GM12878 (cell line): ENCODE measurements around the gene LZIC. TPM values are rescaled to one million over a fixed set of nuclear protein-coding genes. Genes with fewer than 3 reads are reported as not detected.

Source experiments
- ATAC-seq: fragments of 200-7000 bp; cut with Tn5 transposase; 3 replicates; pipeline ENCODE4 v1.9.1; 2020; ENCODE audit warnings: mild to moderate bottlenecking, moderate library complexity
- BruUV-seq: library from RNA; stranded (reverse); fragments of 400-500 nt; replicated peaks from 2 replicates; lab custom pipeline; 2021; lab: Mats Ljungman, UMichigan
- CTCF ChIA-PET: fragments of 300-600 bp; sonication (Branson Sonifier 250); formaldehyde crosslinking; extraction: SDS; loops from one replicate; lab custom pipeline; 2021; ENCODE audit warnings: inconsistent platforms; lab: Yijun Ruan, JAX
- POLR2A ChIA-PET: fragments of 350-600 bp; formaldehyde crosslinking; extraction: SDS; loops from one replicate; lab custom pipeline; 2021; ENCODE audit warnings: inconsistent platforms; lab: Charles Lee
- RAD21 ChIA-PET: fragments of 300-600 bp; sonication (Branson Sonifier 250); formaldehyde crosslinking; loops from one replicate; lab custom pipeline; 2023; ENCODE audit warnings: antibody characterized with exemption; ENCODE audit not compliant: unreplicated experiment; lab: Charles Lee
- SMC1A ChIA-PET: fragments of 300-600 bp; sonication (Branson Sonifier 250); formaldehyde crosslinking; loops from one replicate; lab custom pipeline; 2023; ENCODE audit not compliant: unreplicated experiment, uncharacterized antibody; lab: Charles Lee
- DNase-seq: peaks from one replicate; pipeline ENCODE4 v3.0.0-alpha.2; 2011; ENCODE audit warnings: low read depth, low spot score
- FAIRE-seq: peaks from 3 replicates; lab custom pipeline; 2011; peaks lifted over from hg19 to GRCh38; lab: Jason Lieb, UNC
- H2AFZ ChIP-seq: 2 replicates; pipeline ENCODE4 v1.6.0; 2011; ENCODE audit warnings: low read depth, low read length, control low read depth; ENCODE audit not compliant: control insufficient read depth
- H3K27ac ChIP-seq: 2 replicates; pipeline ENCODE4 v1.5.1; 2011; ENCODE audit warnings: control low read depth; ENCODE audit not compliant: control insufficient read depth, insufficient read depth
- H3K27me3 ChIP-seq, 2 experiments: replicated peaks in 1 of 2; 2 replicates each; pipeline versions ENCODE4 v1.6.0 to v1.6.1; 2011; ENCODE audit warnings: low read length in 1 of 2; ENCODE audit not compliant: control insufficient read depth in 2 of 2, insufficient read depth in 2 of 2
- H3K36me3 ChIP-seq, 2 experiments: 2 replicates each; pipeline ENCODE4 v1.5.1; 2011; ENCODE audit warnings: low read length in 1 of 2; ENCODE audit not compliant: control insufficient read depth in 2 of 2, insufficient read depth in 2 of 2
- H3K4me1 ChIP-seq: 2 replicates; pipeline ENCODE4 v1.6.1; 2011; ENCODE audit warnings: mild to moderate bottlenecking, low read length, moderate library complexity, mixed read lengths; ENCODE audit not compliant: control insufficient read depth, insufficient read depth
- H3K4me2 ChIP-seq: 2 replicates; pipeline ENCODE4 v1.6.0; 2011; ENCODE audit warnings: control low read depth; ENCODE audit not compliant: control insufficient read depth, insufficient read depth
- H3K4me3 ChIP-seq: fragments of 200-600 bp; sonication (generic); 2 replicates; pipeline ENCODE4 v1.5.1; 2016
- H3K79me2 ChIP-seq: 2 replicates; pipeline ENCODE4 v1.6.0; 2011; ENCODE audit warnings: low read length; ENCODE audit not compliant: control insufficient read depth, insufficient read depth
- H3K9ac ChIP-seq: 2 replicates; pipeline ENCODE4 v1.8.0; 2011; ENCODE audit warnings: low read length, control low read depth, mixed read lengths; ENCODE audit not compliant: control insufficient read depth, insufficient read depth
- H3K9me3 ChIP-seq: replicated peaks from 3 replicates; pipeline ENCODE4 v1.5.1; 2011; ENCODE audit warnings: mild to moderate bottlenecking, low read length; ENCODE audit not compliant: control insufficient read depth, insufficient read depth
- H4K20me1 ChIP-seq: 2 replicates; pipeline ENCODE4 v1.6.0; 2011; ENCODE audit not compliant: control insufficient read depth, insufficient read depth
- ASH2L ChIP-seq: fragments of 300-600, 200-600 bp; sonication (generic); IDR thresholded peaks from 2 replicates; pipeline ENCODE4 v1.6.1; 2017; ENCODE audit warnings: low read depth, mild to moderate bottlenecking, borderline replicate concordance
- ATF2 ChIP-seq: IDR thresholded peaks from 2 replicates; pipeline ENCODE4 v1.6.1; 2012; ENCODE audit warnings: low read length, inconsistent platforms
- CEBPZ ChIP-seq: fragments of 150-350 bp; IDR thresholded peaks from 2 replicates; pipeline ENCODE4 v1.6.1; 2016; ENCODE audit warnings: low read depth, low read length
- CTCF ChIP-seq, 3 experiments: IDR thresholded peaks in 2 of 3; conservative IDR thresholded peaks in 1 of 3; 2 replicates each; pipeline ENCODE4 v1.5.1; 2011; ENCODE audit warnings: low read depth in 3 of 3, low read length in 3 of 3, mild to moderate bottlenecking in 3 of 3, control low read depth in 2 of 3, moderate library complexity in 2 of 3, inconsistent platforms in 1 of 3, mixed read lengths in 1 of 3; ENCODE audit not compliant: control insufficient read depth in 2 of 3, insufficient read depth in 1 of 3; ENCODE audit errors: extremely low read depth in 1 of 3
- EP300 ChIP-seq, 2 experiments: fragments of 150-350 bp in 1 of 2; IDR thresholded peaks; 2 replicates each; pipeline ENCODE4 v1.6.1; 2011 to 2012; ENCODE audit warnings: low read depth in 2 of 2, low read length in 2 of 2, borderline replicate concordance in 1 of 2, improper control_type of control experiment in 1 of 2, inconsistent platforms in 1 of 2; ENCODE audit not compliant: control insufficient read depth in 1 of 2
- TCF3 ChIP-seq: IDR thresholded peaks from 2 replicates; pipeline ENCODE4 v1.6.1; 2012; ENCODE audit warnings: low read depth, mild to moderate bottlenecking, low read length, borderline replicate concordance; ENCODE audit not compliant: insufficient read depth
- WGBS: methylation state at CpG from one replicate; pipeline ENCODE4 v1.1.6; 2016; ENCODE audit warnings: low lambda C conversion rate; ENCODE audit not compliant: insufficient replicate concordance, insufficient coverage; ENCODE audit errors: missing lambda C conversion rate; 5-methylcytosine and 5-hydroxymethylcytosine counted together
- in situ Hi-C: fragments of 300-500 bp; cut with MboI; formaldehyde crosslinking; loops from 9 replicates; pipeline ENCODE4 v1.14.3; 2018; ENCODE audit warnings: mixed read lengths
- intact Hi-C: fragments of 100-400 bp; cut with micrococcal nuclease; formaldehyde crosslinking; loops from one replicate; pipeline ENCODE4 v1.14.2; 2022; ENCODE audit not compliant: unreplicated experiment
- polyA plus RNA-seq, 11 experiments: library from polyadenylated mRNA; depleted of rRNA in 4 of 11; unstranded in 6 of 11; stranded (reverse) in 5 of 11; fragments of >200 nt; fragmentation: Nextera tagmentation in 4 of 11; fragmentation: Illumina TruSeq in 1 of 11; extraction: Ambion mirVana in 4 of 11; extraction: Trizol in 1 of 11; gene quantifications; 1 replicate in 1 of 11; 2 replicates in 10 of 11; pipeline versions ENCODE4 v1.2.1 to v1.2.3, GENCODE V29; 2011 to 2016; ENCODE audit warnings: inconsistent platforms in 2 of 11, missing spikeins in 2 of 11, low read depth in 1 of 11
- total RNA-seq, 4 experiments: library from RNA; depleted of rRNA in 3 of 4; stranded (reverse); fragments of >200 nt in 3 of 4; fragmentation: Illumina TruSeq in 1 of 4; extraction: Trizol in 1 of 4; gene quantifications; 2 replicates each; pipeline versions ENCODE4 v1.2.1 to v1.2.3, GENCODE V29; 2013 to 2021

The LZIC gene
- total and polyA plus RNA-seq, 10 of the 15 experiments (the other 5 are each of a cell fraction or from before 2014, with no cell fraction given) = 7.3 to 30.3 (median 17.1) TPM

GRCh38 chr1:9990944-9991343 lies 47.8 kb upstream of the LZIC start:
- intact Hi-C loops = no loop called here
- in situ Hi-C loops = no loop called here
- POLR2A ChIA-PET = interaction anchor here (0.7 kb wide), 1 partner anchor 75 kb away, joined by 3 read pairs; no protein-coding TSS in a partner anchor
- Histone ChIP-seq H3K27me3 (no peaks in the 10 kb centered on the region), H3K27ac (no peak overlapping the region), H3K4me2 (no peak overlapping the region), H3K4me1 (no peaks in the 10 kb centered on the region), H4K20me1 (no peaks in the 10 kb centered on the region), H3K9me3 (no peaks in the 10 kb centered on the region), H3K36me3 (no peaks in the 10 kb centered on the region), H3K4me3 (no peak overlapping the region), H2AFZ (no peak overlapping the region), H3K79me2 (no peaks in the 10 kb centered on the region), H3K9ac (no peak overlapping the region)
- CTCF ChIA-PET = interaction anchor here (0.6 kb wide), 1 partner anchor 288 kb away, joined by 3 read pairs; no protein-coding TSS in a partner anchor
- no peak for ATAC-seq
- no peak for FAIRE-seq
- SMC1A ChIA-PET = interaction anchor here (0.6 kb wide), 1 partner anchor 44 kb away, joined by 4 read pairs; no protein-coding TSS in a partner anchor
- 3% methylated on average over 2 of the region's 2 CpGs for WGBS
- TF ChIP-seq CTCF (IDR thresholded peaks at IDR 0.05 in 2 of 3, conservative IDR thresholded peaks at IDR 0.05 in 1 of 3; ENCODE audit: control insufficient read depth in 2 of 3, extremely low read depth in 1 of 3, insufficient read depth in 1 of 3, low read depth in 3 of 3, low read length in 3 of 3) (no peak), TCF3 (no peak), EP300 (IDR thresholded peaks at IDR 0.05; ENCODE audit: borderline replicate concordance in 1 of 2, control insufficient read depth in 1 of 2, low read depth in 2 of 2, low read length in 2 of 2) (no peak)
- BruUV-seq = no TSS peak
- DNase-seq = no peak
- RAD21 ChIA-PET = no interaction called here

- H3K4me1 ChIP-seq = no peaks in the 10 kb centered on the region
- WGBS = 88% methylated on average over 5 of the region's 5 CpGs
- DNase-seq (no peak), FAIRE-seq (no peak), ATAC-seq (no peak)
- no peak overlapping the region for H3K27ac ChIP-seq
- intact Hi-C loops (no loop called here), in situ Hi-C loops (no loop called here)
- SMC1A ChIA-PET = no interaction called here
- H3K4me3 ChIP-seq = no peak overlapping the region
- H3K36me3 ChIP-seq = no peaks in the 10 kb centered on the region
- CTCF ChIA-PET = interaction anchor here (0.6 to 0.7 kb wide), 2 partner anchors 39 to 65 kb away, joined by 4 read pairs; no protein-coding TSS in a partner anchor
- no peaks in the 10 kb centered on the region for H3K79me2 ChIP-seq
- no peaks in the 10 kb centered on the region for H4K20me1 ChIP-seq
- no peak overlapping the region for H2AFZ ChIP-seq
- H3K9me3 ChIP-seq = no peaks in the 10 kb centered on the region
- no peak overlapping the region for H3K4me2 ChIP-seq
- TF ChIP-seq CEBPZ (no peak), ASH2L (no peak), ATF2 (no peak)
- POLR2A ChIA-PET = no interaction called here
- BruUV-seq = no TSS peak
- no peaks in the 10 kb centered on the region for H3K27me3 ChIP-seq
- RAD21 ChIA-PET = no interaction called here
- no peak overlapping the region for H3K9ac ChIP-seq
These were observed 46.6 kb upstream of the LZIC start for GRCh38 chr1:9989773-9990172.
